GM19395 (cell line): ENCODE data around the gene INIP.
"Not testable (repeated sequence)": the region's sequence is repeated elsewhere in the genome, so short reads cannot be mapped to it uniquely, and the experiment has no call there.

ENCODE experiments used
- ATAC-seq: cut with Tn5 transposase; IDR thresholded peaks from one replicate; pipeline ENCODE4 v1.9.1; 2021; ENCODE audit warnings: mild to moderate bottlenecking, moderate library complexity; ENCODE audit not compliant: unreplicated experiment

The INIP gene

DNA sequence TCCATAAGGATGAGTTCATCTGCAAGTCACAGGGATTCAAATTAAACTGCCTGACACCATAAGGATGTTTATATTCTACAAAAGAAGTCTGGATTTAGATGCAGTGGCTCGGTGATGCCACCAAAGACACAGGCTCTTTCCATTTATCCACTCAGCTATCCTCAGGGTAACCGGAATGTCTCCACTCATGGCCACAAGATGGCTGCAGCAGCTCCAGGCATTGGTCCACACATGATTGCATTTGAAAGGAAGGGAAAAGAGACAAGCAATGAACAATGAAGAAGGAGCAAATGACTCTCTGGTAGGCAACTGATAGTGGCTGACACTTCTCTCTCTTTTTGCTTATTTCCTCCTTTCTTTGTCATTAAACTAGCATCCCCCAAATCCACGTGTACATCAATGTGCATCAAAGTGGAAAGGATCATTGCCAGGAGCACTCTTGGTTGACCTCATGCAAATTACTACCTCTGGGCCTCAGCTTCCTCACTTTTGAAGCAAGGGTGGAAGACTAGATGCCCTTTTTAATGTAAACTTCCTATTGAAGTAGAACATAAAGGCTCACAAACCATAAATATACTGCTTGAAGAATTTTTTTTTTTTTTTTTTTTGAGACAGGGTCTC, 25.4 kb upstream of the INIP start:
- ATAC-seq: no peak

DNA sequence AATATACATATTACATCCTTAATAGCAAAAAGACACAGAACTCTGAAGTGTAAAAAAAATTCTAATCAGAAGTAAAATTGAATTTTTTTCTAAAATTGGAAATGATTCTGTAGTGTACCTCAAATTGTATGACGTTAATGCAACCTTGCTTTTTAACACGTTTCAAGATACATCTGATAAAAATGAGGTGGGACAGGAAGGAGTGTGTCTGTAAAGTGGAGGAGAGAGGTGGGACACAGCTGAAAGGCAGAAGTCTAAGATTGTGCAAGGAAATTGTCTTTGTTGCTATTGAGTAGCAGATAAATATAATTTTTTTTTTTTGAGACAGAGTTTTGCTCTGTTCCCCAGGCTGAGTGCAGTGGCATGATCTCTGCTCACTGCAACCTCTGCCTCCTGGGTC, 17.0 kb upstream of the INIP start:
- ATAC-seq: no peak

DNA sequence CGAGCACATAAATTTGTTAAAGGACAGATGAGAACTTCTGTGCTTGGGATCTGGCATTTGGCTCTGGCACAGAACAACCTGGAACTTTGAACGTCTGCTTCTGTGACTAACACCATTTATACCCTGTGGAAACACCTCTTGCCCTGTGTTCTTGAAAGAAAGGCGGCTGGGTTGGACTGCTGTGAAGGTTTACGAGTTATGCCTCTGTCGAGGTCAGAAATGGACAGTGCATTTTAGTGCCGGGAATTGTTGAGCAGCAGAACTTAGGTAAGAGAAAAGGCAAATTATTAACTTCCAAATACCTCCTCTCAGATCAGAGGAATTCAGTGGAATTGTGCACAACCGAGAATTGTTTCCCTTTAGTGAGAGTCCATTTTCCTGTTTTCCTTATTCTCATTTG, 14.1 kb upstream of the INIP start:
- ATAC-seq: no peak

DNA sequence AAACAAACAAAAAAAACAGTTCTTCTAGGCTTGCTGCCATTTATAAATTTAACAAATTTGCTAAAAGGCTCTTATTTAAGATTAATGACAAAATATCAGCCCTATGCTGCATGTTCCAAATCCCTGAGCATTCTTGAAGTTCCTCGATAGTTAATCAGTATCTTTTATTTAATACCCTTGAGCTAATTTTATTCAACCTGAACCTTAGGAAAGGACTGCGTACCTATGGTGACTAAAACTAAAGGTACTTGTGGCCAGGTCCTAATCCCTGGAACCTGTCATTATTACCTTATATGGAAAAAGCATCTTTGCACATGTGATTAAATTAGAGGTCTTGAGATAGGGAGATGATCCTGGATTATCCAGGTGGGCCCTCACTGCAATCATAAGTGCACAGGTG, 10.5 kb upstream of the INIP start:
- ATAC-seq: no peak

GRCh38 chr9:112726428-112726827, 8.5 kb upstream of the INIP start:
- ATAC-seq: no peak

GRCh38 chr9:112725961-112726360, 8.0 kb upstream of the INIP start:
- ATAC-seq: peak; percentile 69

DNA sequence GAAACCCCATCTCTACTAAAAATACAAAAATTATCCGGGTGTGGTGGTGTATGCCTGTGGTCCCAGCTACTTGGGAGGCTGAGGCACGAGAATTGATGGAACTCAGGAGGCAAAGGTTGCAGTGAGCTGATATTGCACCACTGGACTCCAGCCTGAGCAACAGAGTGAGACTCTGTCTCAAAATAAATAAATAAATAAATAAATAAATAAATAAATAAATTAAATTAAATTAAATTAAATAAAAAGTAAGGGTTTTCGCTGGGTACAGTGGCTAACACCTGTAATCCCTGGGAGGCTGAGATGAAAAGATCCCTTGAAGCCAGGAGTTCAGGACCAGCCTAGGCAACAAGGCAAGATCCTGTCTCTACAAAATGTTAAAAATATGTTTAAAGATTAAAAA, 4.8 kb upstream of the INIP start:
- ATAC-seq: not testable (repeated sequence)

DNA sequence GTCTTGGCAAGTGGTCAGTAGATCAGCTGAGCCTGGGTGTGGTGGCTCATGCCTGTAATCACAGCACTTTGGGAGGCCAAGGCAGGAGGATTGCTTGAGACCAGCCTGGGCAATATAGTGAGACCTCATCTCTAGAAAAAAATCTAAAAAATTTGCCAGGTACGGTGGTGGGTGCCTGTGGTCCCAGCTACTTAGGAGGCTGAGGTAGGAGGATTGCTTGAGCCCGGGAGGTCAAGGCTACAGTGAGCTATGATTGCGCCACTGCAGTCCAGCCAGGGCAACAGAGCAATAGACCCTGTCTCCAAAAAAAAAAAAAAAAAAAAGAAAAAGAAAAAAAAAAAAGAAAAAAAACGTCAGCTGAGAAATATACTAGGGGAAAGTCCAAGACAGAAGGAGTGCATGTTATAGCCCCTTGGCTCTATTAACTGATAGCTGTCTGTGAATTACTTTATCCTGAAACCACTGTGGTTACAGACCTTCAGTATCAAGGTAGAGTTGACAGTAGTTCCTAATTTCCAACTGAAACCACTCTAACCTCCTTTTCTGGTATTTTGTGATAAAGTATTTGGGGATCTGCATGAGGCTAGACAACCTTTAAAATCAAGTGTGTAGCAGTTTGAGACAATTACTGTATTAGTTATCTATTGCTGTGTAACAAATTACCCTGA, 2.3 kb upstream of the INIP start:
- no peak for ATAC-seq

GRCh38 chr9:112719696-112720095, 1.8 kb upstream of the INIP start:
- no peak for ATAC-seq

- no peak for ATAC-seq
Measured at GRCh38 chr9:112719241-112719691, 1.3 kb upstream of the INIP start.

DNA sequence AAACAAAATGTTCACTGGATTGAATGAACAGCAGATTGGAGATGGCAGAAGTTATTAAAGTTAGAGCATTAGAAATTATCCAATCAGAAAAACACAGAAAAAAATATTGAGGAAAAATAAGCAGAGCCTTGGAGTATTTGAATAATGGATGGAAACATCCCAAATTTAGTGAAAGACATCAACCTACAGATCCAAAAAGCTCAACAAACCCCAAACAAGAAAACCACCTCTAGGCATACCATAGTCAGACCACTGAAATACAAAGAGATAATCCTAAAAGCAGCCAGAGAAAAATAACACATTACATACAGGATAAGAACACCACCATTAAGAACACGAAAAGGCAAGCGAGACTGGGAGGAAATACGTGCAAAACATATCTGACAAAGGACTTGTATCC, 5.2 kb downstream of the INIP start:
- ATAC-seq: no peak

DNA sequence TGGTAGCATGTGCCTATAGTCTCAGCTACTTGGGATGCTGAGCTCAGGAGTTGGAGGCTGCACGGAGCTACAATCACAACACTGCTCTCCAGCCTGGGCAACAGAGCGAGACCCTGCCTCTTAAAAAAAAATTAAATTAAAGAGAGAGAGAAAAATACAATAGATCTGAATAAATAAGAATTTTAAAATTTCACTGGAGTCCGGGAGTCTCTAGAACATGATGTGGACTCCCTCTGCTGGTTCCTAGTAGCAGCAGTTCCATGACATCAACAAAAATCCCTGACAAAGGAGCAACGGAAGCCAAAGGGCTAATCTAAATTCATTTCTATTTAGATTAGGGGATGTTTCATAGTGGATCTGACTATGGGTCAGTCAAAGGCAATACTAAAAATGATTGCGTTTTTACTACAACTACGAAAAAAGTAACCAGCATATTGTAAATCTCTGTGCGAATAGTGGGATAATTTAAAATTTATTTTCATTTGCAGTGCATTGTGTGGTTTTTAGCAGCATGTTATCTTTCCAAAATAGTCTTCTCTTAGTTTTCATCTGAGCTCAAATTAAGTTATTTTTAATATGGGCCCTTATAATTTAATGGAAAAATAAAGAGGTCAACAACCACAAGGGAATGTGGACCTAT, 6.7 kb downstream of the INIP start:
- ATAC-seq: no peak

GRCh38 chr9:112705768-112706427, 12.0 kb downstream of the INIP start:
- ATAC-seq: no peak

GRCh38 chr9:112703304-112703703, 14.6 kb downstream of the INIP start:
- no peak for ATAC-seq

- no peak for ATAC-seq
Measured at GRCh38 chr9:112700085-112700484, 17.8 kb downstream of the INIP start.

GRCh38 chr9:112699230-112699629, 18.7 kb downstream of the INIP start:
- ATAC-seq: peak; percentile 91

GRCh38 chr9:112696461-112696860, 21.5 kb downstream of the INIP start:
- ATAC-seq: no peak

DNA sequence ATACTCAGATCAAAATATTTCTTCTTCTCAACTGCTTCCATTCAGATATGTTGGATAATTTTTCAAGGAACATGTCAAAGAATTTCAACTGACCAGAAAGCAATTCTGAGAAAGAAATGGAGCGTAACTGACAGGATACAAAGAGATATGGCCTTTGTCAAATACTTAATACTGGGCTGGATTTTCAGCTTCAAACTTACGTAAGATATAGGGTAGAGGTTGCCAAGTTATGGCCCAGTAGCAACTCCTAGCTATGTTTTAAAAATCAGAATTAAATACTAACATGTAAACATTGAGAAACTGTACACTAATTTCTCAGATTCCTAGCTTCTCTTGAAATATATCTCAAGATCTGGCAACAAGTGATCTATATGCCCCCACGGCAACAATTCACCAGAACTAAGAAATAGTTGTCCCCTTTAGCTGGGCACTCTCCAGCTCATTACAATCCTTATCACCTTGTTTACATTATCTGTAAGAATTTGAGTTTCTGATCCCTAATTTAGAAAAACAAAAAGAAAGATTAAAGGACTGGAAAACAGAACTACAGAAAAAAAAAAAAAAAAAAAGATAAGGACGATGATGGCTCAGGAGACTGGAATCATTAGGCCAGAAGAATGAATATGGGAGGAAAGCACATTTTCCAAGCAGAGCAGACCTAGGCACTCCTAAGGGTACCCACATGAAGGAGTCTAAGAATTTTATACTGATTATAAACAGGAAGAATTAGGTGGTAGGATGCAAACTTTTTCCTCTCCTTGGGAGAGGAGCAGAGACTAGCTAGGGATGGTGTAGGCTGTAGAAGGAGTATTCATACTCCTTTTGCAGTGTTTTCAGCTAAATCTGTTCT, 23.0 kb downstream of the INIP start:
- no peak for ATAC-seq

GRCh38 chr9:112689161-112689740, 28.7 kb downstream of the INIP start:
- ATAC-seq: no peak

DNA sequence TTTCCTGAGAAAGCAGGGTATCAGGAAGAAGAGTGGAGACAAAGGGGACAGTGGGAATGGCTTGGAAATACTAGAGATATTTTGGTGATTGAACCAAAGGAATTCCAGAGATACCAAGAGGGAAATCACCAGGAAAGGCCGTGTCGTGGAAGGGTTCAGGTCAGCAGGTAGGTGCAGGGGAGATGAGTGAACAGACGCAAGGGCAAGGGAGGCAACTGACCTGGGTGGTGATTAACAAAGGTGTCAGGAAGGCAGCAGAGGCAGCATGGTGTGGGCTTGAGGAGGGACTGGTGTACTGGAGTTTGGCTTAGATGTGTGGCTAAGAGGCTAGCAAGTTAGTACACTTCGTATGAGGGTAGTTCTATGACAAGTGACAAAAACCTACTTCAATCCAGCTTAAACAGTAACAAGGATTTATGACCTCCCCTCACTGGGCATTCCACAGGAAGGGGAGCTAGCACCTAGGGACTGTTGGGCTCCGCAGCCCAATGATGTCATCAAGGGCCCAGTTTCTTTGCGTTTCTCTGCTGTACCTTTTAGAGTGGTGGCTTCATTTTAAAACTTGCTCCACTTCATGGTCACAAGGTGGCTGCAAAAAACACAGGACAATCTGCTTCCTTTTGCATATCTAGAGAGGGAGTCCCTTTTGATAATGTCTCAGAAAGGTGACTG, 37.0 kb downstream of the INIP start:
- ATAC-seq: no peak
